NCI-H1417 (cell line): Measurements from ENCODE around the gene GPR55.

Source experiments
- DNase-seq, 3 experiments: peaks; one replicate each; lab custom pipeline; 2025; lab: John Stamatoyannopoulos, UW

GPR55 gene

DNA sequence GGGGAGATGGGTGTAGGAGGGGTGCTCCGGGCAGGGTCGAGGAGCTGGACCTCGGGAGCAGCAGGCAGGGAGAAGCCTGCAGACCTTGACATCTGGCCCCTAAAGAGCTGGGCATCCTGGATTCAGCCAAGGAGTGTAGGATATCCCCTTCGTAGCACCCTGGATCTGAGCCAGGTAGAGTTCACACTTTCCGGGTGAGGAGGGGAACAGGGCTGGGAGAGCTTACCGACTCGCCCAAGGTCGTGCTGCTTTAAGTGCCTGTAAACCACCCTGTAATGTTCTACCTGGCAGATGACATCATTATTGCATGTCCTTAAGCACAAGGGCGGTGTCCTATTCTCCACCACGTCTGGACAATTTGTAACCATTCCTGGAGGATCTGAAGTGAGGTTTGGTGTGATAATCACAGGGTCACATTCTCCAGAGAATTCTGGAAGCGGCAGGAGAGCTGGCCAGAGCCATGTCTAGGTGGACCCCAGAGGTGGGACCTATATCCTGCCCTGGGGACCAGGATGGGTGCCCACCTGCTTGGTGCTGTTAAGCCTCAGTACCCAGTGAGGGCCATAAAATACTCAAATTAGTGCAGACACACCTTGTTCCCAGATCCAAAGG lies 45.7 kb downstream of the GPR55 start:
- DNase-seq: peak in 1 of 3 experiments; percentile 40

GRCh38 chr2:230878599-230879188 lies 46.3 kb downstream of the GPR55 start:
- no peak for DNase-seq

GRCh38 chr2:230877759-230878598 lies 47.1 kb downstream of the GPR55 start:
- DNase-seq: no peak

DNA sequence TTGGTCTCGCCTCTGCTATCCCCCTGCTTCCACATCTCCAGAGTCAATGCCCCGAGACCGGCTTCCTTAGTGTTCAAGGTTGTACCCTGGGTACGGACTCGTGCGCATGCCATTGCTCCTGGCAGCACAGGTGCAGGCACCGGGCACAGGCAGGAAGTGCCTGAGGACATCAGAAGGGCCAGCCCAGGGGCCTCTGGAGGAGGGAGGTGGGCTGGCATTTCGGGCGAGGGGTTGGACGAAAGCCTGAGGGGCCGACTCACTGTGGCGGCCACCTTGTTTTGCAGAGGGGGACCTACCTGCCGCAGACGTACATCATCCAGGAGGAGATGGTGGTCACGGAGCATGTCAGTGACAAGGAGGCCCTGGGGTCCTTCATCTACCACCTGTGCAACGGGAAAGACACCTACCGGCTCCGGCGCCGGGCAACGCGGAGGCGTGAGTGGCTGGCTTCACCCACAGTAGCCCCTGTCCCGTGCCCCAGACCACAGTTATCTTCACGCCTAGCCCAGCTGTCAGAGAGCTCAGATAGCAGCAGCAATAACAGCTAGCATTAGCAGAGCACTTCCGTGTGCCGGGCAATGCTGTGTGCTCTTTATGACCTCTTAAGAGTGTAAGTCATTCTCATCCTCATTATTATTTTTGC lies 47.8 kb downstream of the GPR55 start:
- DNase-seq: no peak

DNA sequence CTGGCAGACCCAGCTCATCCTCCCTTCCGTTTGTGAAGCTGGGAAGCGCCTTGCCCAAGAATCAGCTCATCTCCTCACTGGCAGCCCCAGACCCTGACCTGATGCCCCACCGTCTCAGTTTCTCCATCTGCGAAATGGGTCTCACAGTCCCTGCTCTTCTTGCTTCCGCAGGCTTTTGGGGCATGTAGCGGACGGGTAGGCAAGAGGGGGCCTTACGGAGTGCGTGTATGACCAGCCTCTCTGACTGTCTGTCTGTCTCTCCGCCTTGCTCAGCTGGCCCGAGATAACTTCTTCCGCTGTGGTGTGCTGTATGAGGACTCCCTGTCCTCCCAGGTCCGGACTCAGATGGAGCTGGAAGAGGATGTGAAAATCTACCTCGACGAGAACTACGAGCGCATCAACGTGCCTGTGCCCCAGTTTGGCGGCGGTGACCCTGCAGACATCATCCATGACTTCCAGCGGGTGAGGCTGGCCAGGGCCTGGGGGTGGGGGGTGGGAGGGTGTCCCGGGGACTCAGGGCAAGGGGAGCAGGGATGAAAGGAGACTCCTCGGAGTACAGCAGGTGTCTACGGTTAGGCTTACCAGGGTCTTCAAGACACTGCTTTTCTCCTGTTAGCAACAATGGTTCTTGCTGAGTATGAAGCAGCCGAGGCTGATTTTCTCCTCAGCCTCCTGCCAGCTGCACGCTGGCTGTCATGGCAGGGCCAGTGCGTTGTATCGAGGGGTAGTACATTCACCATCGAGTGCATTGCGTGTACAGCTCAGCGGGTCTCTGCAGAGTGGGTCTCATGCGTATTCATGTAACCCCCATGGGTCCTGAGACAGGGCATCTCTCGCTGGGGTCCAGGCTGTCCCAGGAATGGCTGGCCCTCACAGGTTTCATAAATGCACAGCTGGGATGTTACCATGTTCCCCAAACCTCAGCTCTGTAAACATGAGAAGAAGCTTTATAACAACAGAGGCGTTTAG lies 49.4 kb downstream of the GPR55 start:
- no peak for DNase-seq

DNA sequence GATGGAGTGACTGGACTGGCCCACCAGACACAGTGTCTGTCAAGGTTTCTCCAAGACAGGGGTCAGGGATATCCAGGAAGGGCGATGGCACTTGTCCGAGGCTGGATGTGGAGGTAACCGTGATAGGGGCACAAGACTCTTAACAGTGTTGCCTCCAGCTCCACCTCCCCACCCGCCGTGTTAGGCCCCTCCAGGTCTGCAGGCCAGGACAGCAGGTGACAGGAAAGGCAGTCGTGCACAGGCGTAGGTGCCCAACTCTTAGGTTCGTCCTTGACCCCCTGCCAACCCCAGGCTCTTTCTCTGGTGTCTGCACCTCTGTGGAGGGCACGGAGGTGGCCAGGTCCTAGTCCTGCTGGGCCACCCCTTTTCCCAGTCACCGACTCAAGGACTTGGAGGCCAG lies 50.2 kb downstream of the GPR55 start:
- no peak for DNase-seq

GRCh38 chr2:230874456-230874855 lies 50.6 kb downstream of the GPR55 start:
- DNase-seq: no peak

DNA sequence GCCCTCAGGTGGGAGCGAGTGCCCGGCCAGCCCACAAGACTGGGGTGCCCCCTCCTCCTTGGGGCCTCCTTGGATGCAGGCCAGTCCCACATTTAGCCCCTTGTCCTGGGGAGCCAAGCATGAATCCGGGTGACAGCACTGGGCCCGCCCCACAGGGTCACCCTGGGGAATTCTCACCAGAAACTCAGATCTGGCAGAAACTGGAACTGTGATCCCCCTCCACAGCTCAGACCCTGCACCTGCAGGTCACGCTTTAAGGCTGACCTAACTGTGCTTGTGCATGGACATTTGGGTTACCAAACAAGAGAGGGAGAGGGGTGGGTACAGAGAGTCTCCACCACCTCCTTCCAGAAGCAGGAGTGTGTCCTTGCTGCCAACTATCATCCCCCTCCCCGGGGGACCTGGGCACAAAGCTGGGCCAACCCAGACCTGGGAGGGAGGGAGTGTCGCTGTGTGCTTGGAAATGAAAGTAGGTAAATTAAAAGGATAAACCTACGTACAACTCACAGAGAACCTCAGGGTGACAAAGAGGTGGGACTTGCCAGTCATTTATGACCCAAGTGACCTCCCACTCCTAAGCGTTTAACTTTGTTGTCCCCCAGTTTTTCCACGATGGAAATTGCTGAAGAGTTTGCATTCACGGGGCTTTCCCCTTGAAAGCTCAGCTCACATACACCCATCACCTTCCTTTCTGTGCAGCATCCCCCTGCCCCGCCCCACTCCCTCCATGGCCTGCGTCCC lies 51.2 kb downstream of the GPR55 start:
- DNase-seq: no peak

- no peak for DNase-seq
Measured at GRCh38 chr2:230872968-230873660, 51.9 kb downstream of the GPR55 start.

DNA sequence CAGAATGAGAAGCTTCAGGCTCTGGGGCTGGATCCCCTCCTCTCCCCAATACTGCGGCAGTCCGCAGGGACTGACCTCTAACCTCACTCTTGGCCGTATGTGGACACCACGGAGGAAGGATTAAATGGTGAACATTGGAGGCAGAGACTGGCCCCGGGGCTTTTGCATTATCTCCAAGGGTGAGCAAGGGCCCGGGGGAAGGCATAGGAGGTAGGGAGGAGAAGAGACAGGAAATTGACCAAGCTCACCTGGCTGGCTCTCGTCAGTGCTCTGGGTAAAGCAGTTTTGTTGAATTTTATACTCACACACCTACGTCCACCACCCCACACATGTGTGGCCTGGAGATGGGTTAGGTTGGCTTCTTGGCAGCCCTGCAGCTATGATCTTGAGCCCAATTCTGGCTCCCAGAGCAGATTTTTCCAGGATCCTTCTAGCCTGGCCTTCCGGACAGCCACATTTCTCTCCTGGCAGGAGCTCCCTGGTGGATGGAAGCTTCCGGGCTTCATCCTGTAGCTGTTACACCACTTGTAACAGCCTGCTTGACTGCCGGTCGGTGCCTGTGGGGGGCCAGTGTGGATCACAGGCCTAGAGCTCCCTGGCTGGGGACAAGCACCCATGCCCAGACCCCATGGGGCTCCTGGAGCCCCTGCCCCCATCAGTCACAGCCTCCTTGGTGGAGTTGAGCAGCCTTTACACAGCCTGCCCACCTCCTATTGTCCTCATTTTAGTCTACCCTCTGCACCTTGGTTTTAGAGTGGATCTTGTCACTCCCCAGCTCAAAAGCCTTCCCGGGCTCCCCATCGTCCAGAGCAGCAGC lies 52.7 kb downstream of the GPR55 start:
- no peak for DNase-seq

- DNase-seq: no peak
Measured at GRCh38 chr2:230871361-230872150, 53.5 kb downstream of the GPR55 start.

DNA sequence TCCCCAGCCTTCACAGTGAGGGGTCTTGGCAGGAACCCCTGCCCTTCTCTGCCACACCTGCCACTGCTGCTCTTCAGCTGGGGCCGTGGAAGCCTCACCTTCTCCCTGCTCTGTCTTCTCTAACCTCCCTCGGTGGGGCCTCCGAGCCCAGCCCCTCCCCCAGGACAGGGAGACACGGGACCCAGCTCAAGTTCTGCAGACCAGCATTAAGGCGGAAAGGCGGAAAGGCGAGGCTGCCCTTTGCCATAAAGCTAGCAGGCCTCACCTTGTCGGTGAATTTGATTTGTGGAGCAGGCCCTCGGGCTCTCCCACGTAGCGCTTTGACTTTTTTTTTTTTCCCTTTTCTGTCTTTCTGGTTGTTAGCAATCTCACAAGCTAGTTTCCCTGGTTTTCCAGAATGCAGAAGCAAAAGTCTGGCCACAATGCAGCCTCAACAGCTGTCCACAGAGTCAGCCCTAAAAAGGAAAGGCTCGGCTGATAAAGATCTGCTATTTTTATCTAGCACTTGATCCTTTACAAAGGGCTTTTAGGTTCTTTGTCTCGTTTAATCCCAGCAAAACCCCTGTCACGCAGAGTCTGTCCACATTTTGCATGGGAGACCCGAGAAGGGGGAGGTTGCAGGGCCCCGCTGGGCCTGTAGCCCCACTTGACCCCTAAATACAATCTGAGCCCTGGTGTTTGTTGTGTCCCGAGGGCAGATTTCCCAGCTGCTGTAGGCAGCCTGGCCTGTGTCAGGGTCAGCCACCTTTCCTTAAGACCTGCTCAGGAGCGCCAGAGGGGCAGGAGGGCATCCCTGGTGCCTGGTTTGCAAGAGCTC lies 54.3 kb downstream of the GPR55 start:
- peak in 2 of 3 experiments; percentile 8 to 53 for DNase-seq

GRCh38 chr2:230869914-230870543 lies 55.0 kb downstream of the GPR55 start:
- no peak for DNase-seq

DNA sequence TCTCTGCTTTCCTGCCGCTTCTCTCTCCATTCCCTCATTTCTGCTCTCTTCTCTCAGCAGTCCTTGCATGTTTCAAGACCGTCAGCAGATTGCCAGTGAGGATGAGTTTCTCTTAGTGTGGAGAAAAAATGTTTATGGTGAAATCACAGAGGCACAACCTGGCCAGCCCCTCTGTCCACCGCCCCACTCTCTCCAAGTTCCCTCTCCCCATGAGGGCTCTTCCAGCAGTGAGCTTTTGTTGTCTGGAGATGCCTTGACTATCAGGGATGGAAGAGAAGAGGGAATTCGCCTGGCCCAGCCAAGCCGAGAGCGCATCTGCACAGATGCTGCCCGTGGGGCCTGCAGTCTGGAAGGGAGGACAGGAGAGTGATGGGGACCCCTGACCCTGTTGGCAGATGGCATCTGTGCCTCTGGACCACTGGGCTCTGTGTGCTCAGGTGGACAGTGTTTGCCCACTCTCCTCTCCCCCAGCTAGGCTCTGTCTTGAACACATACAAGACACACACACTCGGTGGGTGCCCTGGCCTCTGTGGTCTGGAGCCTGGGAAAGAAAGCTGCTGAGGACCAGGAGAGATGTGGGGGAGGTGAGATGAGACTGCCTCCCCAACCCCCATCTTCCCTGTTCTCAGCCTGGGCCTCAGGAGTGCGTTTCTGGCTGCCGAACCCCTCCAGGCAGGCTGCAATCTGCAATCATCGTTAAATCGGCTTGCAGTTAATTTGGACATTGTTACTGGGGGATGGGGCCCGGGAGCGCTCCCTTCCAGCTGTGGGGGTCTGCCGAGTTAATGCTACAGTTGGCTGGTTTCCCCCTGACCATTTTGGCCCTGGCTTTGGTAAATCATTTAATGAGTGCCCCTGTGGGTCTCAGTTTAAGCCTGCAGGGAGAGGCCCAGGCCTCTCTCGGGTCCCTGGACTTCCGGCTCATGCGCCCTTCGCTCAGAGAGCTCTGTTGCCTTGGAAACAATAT lies 55.8 kb downstream of the GPR55 start:
- DNase-seq: peak in 1 of 3 experiments; percentile 37

DNA sequence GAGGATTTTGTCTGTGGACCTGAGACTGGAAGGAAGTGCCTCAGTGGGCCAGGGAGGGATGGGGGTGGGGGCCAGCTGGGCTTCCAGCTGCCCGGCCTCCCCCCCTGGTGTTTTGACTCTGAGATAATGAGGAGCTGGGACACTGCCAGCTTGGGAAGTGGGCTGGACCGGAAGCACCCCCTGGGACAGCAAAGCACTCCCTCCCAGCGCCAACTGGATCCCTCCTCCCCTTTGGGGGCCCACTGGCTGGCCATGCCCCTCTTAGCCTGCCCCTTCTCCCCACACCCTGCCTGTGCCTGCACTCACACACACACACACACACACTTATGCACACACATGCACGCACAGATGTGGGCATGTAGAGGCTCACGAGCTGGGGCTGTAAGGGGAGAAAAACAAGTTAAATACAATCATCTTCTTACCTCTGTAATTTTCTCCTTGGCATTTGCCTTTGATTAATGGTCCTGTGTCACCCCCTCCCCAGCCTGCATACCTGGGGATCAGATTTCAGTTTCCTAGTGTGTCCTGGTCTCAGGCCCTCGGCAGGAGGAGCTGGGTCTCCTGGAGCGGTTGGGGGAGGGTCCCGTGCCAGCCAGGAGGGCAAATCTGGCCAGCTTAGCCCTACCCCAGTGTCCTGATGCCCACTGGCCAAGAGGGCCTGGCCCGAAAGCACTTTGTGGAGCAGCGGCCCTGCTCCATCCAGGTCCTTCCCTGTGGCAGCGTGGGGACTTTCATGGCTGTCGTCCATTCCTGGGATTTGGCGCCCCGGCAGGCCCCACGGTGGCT lies 56.7 kb downstream of the GPR55 start:
- DNase-seq: peak in 2 of 3 experiments; percentile 70 to 91
